Measurements from ENCODE around the gene CCNL2. TPM values are rescaled to one million over a fixed set of nuclear protein-coding genes. Genes with fewer than 3 reads are reported as not detected.

Gene CCNL2
- total and polyA plus RNA-seq, 2 of the 13 experiments (the other 11 are each of a cell fraction or from before 2014, with no cell fraction given): 105 to 340 TPM

DNA sequence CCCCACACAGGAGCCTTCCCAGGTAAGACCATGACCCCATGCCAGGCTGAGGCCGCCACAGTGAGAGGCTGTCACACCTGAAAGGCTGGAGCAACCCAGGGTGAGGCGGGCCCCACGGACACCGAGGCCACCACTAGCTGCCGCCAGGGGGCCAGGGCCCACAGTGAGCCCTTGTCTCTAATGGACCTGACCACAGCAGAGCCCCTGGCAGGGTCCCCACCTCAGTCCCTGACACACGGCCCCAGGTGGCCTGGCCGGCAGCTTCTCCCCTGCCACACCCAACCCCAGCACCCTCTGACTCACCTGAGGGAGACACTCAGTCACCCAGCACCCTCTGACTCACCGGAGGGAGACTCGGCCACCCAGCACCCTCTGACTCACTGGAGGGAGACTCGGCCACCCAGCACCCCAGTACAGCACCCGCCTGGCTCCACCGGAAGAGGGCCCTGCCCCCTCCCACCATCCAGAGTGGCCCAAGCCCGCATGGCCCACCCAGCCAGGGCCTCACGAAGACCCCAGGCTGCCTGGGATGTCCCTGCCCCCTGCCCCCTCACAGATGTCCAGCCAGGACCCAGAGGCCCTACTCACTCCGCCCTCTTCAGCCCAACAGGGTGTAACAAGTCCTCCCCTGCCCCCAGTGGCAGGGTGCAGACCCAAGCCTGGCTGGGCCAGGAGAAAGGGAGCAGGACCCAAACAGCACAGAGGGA lies 54.3 kb downstream of the CCNL2 start (continued):
- TF ChIP-seq, protein P1, sequence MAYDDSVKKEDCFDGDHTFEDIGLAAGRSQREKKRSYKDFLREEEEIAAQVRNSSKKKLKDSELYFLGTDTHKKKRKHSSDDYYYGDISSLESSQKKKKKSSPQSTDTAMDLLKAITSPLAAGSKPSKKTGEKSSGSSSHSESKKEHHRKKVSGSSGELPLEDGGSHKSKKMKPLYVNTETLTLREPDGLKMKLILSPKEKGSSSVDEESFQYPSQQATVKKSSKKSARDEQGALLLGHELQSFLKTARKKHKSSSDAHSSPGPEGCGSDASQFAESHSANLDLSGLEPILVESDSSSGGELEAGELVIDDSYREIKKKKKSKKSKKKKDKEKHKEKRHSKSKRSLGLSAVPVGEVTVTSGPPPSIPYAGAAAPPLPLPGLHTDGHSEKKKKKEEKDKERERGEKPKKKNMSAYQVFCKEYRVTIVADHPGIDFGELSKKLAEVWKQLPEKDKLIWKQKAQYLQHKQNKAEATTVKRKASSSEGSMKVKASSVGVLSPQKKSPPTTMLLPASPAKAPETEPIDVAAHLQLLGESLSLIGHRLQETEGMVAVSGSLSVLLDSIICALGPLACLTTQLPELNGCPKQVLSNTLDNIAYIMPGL (CRISPR knock-in tag; IDR thresholded peaks at IDR 0.05; ENCODE audit: borderline replicate concordance in 1 of 2, low read depth in 1 of 2): peak in 1 of 2 experiments; percentile 19; a peak in 1 of 4 replicates
- TF ChIP-seq ZNF629 (CRISPR knock-in tag; conservative IDR thresholded peaks at IDR 0.05): no peak
- TF ChIP-seq ZNF264 (CRISPR knock-in tag; IDR thresholded peaks at IDR 0.05): no peak
- TF ChIP-seq, protein P2, sequence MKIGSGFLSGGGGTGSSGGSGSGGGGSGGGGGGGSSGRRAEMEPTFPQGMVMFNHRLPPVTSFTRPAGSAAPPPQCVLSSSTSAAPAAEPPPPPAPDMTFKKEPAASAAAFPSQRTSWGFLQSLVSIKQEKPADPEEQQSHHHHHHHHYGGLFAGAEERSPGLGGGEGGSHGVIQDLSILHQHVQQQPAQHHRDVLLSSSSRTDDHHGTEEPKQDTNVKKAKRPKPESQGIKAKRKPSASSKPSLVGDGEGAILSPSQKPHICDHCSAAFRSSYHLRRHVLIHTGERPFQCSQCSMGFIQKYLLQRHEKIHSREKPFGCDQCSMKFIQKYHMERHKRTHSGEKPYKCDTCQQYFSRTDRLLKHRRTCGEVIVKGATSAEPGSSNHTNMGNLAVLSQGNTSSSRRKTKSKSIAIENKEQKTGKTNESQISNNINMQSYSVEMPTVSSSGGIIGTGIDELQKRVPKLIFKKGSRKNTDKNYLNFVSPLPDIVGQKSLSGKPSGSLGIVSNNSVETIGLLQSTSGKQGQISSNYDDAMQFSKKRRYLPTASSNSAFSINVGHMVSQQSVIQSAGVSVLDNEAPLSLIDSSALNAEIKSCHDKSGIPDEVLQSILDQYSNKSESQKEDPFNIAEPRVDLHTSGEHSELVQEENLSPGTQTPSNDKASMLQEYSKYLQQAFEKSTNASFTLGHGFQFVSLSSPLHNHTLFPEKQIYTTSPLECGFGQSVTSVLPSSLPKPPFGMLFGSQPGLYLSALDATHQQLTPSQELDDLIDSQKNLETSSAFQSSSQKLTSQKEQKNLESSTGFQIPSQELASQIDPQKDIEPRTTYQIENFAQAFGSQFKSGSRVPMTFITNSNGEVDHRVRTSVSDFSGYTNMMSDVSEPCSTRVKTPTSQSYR (CRISPR knock-in tag; IDR thresholded peaks at IDR 0.05; ENCODE audit: borderline replicate concordance): 0 out of 2 replicates have a peak, but pooled peaks have one; percentile 16
- TF ChIP-seq, protein P3, sequence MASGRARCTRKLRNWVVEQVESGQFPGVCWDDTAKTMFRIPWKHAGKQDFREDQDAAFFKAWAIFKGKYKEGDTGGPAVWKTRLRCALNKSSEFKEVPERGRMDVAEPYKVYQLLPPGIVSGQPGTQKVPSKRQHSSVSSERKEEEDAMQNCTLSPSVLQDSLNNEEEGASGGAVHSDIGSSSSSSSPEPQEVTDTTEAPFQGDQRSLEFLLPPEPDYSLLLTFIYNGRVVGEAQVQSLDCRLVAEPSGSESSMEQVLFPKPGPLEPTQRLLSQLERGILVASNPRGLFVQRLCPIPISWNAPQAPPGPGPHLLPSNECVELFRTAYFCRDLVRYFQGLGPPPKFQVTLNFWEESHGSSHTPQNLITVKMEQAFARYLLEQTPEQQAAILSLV (CRISPR knock-in tag; IDR thresholded peaks at IDR 0.05; ENCODE audit: borderline replicate concordance): no peak
- TF ChIP-seq, protein P4, sequence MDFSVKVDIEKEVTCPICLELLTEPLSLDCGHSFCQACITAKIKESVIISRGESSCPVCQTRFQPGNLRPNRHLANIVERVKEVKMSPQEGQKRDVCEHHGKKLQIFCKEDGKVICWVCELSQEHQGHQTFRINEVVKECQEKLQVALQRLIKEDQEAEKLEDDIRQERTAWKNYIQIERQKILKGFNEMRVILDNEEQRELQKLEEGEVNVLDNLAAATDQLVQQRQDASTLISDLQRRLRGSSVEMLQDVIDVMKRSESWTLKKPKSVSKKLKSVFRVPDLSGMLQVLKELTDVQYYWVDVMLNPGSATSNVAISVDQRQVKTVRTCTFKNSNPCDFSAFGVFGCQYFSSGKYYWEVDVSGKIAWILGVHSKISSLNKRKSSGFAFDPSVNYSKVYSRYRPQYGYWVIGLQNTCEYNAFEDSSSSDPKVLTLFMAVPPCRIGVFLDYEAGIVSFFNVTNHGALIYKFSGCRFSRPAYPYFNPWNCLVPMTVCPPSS (IDR thresholded peaks at IDR 0.05): no peak
- TF ChIP-seq ZSCAN31 (CRISPR knock-in tag; IDR thresholded peaks at IDR 0.05; ENCODE audit: low read depth): no peak
- peak; percentile 61 for TF ChIP-seq STAG1 (CRISPR knock-in tag; IDR thresholded peaks at IDR 0.05)
- TF ChIP-seq KMT2B (CRISPR knock-in tag; IDR thresholded peaks at IDR 0.05): no peak
- TF ChIP-seq ZNF563 (CRISPR knock-in tag; IDR thresholded peaks at IDR 0.05): no peak
- 0 out of 2 replicates have a peak, but pooled peaks have one; percentile 14 for TF ChIP-seq ZNF333 (CRISPR knock-in tag; IDR thresholded peaks at IDR 0.05; ENCODE audit: borderline replicate concordance)
- peak; percentile 59 for TF ChIP-seq XRCC5 (optimal IDR thresholded peaks at IDR 0.05; ENCODE audit: low read length)
- TF ChIP-seq ZNF224 (CRISPR knock-in tag; IDR thresholded peaks at IDR 0.05): no peak
- TF ChIP-seq SAP130 (CRISPR knock-in tag; IDR thresholded peaks at IDR 0.05; ENCODE audit: low read depth): peak; percentile 38
- TF ChIP-seq, protein P5, sequence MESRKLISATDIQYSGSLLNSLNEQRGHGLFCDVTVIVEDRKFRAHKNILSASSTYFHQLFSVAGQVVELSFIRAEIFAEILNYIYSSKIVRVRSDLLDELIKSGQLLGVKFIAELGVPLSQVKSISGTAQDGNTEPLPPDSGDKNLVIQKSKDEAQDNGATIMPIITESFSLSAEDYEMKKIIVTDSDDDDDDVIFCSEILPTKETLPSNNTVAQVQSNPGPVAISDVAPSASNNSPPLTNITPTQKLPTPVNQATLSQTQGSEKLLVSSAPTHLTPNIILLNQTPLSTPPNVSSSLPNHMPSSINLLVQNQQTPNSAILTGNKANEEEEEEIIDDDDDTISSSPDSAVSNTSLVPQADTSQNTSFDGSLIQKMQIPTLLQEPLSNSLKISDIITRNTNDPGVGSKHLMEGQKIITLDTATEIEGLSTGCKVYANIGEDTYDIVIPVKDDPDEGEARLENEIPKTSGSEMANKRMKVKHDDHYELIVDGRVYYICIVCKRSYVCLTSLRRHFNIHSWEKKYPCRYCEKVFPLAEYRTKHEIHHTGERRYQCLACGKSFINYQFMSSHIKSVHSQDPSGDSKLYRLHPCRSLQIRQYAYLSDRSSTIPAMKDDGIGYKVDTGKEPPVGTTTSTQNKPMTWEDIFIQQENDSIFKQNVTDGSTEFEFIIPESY (CRISPR knock-in tag; IDR thresholded peaks at IDR 0.05): peak; percentile 77
